AG09309 (cell line): ENCODE data around the gene CCDC27.

ENCODE experiments used
- DNase-seq: peaks from one replicate; pipeline ENCODE4 v3.0.0-alpha.2; 2010; ENCODE audit warnings: low read depth
- H3K4me3 ChIP-seq: 2 replicates; pipeline ENCODE4 v1.5.1; 2011; ENCODE audit warnings: mild to moderate bottlenecking, low read depth, low read length, moderate library complexity; ENCODE audit not compliant: control insufficient read depth
- CTCF ChIP-seq: IDR thresholded peaks from 2 replicates; pipeline ENCODE4 v1.5.1; 2011; ENCODE audit warnings: mild to moderate bottlenecking, low read depth, low read length, inconsistent platforms; ENCODE audit not compliant: insufficient read depth, control insufficient read depth; ENCODE audit errors: missing control alignments

CCDC27 gene

DNA sequence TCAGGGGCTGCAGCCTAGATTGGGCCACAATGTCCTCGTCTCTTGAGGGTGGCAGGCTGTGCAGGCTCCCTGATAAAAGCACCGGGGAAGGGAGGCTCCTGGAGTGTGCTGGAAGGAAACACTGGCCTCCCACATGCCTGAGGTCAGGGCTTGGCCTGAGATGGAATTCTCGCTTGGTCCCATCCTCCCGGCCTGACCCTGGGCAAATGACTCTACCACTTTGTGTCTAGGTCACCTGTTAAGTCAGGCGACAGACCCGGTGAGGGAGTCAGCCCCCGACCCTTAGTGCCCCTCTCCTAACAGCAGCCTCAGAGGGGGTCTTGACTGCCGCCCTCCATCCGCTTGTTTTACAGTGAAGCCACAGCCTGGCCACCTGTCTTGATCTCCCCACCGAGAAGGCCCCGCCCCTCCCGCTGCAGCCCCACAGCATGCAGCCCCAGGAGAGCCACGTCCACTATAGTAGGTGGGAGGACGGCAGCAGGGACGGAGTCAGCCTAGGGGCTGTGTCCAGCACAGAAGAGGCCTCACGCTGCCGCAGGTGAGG, 22.8 kb downstream of the CCDC27 start:
- no peak for DNase-seq
- no peak overlapping the region for H3K4me3 ChIP-seq
- TF ChIP-seq CTCF = no peak

DNA sequence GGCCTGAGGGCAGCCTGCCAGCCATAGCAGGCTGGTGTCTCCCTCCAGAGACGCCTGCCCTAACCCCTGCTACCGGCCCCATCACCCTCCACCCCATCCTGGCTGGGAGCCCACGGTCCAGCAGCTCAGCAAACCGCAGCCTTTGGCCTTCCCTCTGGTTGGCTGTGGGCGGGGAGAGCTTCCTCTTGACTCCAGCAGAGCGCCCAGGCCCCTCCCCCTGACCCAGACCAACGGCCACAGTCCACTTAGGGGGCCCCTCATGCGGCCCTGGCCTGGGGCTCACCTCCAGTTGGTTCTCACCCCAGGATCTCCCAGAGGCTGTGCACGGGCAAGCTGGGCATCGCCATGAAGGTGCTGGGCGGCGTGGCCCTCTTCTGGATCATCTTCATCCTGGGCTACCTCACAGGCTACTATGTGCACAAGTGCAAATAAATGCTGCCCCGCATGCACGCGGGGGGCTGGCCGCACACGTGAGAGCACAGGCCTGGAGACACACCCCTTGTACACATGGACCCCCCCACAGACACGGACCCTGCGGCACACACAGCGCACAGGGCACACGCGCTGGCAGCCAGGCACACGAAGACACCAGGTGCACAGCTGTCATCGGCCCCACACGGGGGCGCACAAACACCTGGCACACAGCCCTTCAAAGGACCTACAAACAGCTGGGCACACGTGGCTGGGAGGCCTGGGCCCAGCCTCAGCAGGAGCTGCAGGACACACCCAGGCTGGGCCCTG, 23.4 kb downstream of the CCDC27 start:
- TF ChIP-seq CTCF = no peak

DNA sequence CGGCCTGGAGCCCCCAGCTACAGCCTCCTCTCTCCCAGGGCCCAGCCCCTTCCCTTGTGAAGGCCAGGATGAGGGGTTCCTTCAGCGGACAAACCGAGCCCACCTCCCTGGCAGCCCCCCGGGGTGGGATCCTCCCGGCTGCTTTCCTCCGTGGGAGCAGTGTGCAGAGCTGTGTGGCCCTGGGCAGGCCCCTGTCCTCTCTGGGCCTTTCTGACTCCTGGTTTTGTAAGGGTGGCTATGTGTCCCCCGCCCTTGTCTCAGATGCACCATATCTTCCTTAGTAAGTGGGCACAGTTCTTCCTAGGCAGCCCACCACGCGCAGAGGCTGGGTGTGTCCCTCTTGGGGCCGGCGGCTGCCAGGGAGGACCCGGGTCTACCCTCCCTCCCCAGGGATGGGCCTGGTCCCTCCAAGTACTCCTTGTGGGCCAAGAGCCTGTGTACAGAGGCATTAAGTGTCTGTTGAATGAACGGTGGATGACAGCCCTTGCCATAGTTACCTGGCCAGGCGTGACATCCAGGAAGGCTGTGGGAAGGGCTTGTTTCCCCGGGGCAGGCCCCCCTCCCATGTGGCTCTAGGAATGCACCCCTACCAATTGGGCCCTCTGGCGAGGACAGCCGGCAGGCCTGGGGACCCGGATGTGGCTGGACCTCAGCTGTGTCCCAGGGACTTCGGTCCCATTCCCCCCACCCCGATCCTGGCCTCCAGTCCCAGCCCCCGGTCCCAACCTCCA, 24.1 kb downstream of the CCDC27 start:
- no peak for TF ChIP-seq CTCF
- no peak for DNase-seq
- H3K4me3 ChIP-seq = no peak overlapping the region

More for the DNA sequence above, 23.4 kb downstream of the CCDC27 start:
- no peak for DNase-seq
- H3K4me3 ChIP-seq = no peak overlapping the region

DNA sequence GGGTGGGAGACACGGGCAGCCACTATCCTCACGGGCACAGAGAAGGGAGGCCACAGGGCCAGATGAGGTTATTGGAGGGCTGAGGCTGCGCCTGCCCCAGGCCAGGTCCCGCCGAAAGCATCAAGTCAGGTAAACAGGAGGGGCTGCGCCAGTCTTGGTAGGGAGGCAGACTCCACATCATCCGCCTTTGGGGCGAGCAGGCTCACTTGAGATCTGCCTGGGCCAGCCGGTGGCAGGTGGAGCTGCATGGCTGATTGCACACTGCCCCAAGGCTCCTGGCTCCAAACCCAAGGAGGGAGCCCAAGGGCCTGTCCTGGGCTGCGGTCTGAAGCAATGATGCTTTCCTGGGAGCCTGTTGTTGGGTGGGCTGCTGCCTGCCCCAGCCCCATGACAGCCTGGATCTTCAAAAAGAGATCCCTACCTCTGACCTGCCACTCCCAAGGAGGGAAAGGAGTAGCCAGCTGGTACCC, 24.9 kb downstream of the CCDC27 start:
- no peak overlapping the region for H3K4me3 ChIP-seq
- TF ChIP-seq CTCF = no peak
- DNase-seq = no peak

DNA sequence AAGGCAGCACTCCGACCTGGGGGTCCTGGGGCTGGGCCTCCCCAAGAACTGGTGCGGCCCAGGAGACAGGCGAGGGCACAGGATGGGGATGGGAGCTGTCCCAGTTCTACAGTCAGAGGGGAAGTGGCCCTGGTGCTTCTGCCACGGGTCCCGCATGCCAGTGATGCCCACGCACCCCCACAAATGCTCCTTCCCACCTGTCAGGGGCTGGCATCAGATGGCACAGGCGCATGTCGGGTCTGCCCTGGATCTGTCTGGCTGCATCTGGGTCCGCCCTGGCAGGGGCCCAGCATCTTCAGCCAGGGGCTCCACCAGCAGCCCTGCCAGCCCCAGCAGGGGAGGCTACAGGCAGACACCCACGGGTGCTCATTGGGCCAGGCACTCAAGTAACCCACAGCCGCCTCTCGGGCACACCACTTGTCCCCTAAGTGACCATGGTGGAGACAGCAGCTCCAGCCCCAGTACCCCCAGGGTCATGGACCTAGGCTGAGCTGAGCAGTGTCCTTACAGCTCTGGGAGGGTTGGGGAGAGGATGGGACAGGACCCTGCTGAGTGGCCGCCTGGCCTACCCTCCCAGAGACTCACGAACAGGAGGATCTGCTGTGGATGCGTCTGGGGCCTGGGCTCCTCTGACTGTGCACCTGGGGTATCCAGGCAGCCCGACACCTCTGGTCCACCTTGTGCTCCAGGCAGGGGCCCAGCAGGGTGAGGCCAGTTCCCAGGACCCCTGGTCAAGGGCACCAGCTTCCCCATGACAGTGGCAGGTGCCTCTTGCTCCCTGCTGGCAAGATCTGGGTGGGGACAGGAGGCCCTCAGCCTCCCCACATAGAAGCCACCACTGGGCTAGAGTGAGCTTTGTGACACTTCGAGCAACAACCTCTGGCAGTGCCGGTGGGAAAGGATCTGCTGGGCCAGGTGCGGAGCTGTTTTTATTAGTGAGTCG, 25.7 kb downstream of the CCDC27 start:
- TF ChIP-seq CTCF = no peak
- H3K4me3 ChIP-seq = no peak overlapping the region
- DNase-seq = no peak

GRCh38 chr1:3778590-3779264, 26.5 kb downstream of the CCDC27 start:
- no peak for TF ChIP-seq CTCF
- no peak for DNase-seq
- no peak overlapping the region for H3K4me3 ChIP-seq
